ES-I3 (cell line): Measurements from ENCODE around the gene RBM48.
"Not testable (repeated sequence)": the region's sequence is repeated elsewhere in the genome, so short reads cannot be mapped to it uniquely, and the experiment has no call there.

Source experiments
- H3K36me3 ChIP-seq: 2 replicates; pipeline ENCODE4 v1.6.1; 2013; ENCODE audit warnings: mild to moderate bottlenecking, low read length, control low read depth, moderate library complexity; ENCODE audit not compliant: insufficient read depth
- H3K4me1 ChIP-seq: 2 replicates; pipeline ENCODE4 v1.6.1; 2013; ENCODE audit warnings: mild to moderate bottlenecking, control low read depth, low read length; ENCODE audit not compliant: insufficient read depth
- H3K9ac ChIP-seq: 2 replicates; pipeline ENCODE4 v1.6.1; 2013; ENCODE audit warnings: low read depth, mild to moderate bottlenecking, low read length, moderate library complexity
- H3K9me3 ChIP-seq: 2 replicates; pipeline ENCODE4 v1.6.1; 2013; ENCODE audit warnings: mild to moderate bottlenecking, low read length, moderate library complexity; ENCODE audit not compliant: control insufficient read depth, insufficient read depth

RBM48 gene

DNA sequence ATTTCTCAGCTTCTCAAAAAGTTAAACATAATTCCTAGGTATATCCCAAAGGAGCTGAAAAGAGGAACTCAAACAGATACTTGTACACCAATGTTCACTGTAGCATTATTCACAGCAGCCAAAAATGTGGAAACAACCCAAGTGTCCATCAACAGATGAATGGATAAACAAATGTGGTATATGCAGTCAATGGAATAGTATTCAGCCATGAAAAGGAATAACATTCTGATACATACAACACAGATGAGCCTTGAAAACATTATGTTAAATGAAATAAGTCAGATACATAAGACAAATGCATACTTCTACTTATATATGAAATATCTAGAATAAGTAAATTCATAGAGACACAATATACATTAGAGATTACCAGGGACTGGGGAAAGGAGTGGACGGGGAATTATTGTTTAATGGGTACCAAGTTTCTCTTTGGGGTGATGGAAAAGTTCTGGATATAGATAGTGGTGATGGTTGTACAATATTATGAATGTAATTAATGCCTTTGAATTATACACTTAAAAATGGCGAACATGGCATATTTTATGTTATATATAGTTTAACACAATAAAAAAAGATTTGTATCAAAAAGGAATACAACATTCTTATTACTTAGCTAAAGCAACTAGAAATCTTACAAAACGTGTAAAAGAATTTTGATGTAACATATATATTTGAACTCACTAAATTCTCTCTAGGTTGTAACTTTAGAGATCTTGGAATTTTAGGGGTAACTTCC is 15.3 kb upstream of the RBM48 start:
- Histone ChIP-seq H3K9me3 (no peaks in the 10 kb centered on the region), H3K9ac (no peak overlapping the region), H3K4me1 (no peaks in the 10 kb centered on the region), H3K36me3 (peaks cover 5% of the 10 kb centered on the region)

DNA sequence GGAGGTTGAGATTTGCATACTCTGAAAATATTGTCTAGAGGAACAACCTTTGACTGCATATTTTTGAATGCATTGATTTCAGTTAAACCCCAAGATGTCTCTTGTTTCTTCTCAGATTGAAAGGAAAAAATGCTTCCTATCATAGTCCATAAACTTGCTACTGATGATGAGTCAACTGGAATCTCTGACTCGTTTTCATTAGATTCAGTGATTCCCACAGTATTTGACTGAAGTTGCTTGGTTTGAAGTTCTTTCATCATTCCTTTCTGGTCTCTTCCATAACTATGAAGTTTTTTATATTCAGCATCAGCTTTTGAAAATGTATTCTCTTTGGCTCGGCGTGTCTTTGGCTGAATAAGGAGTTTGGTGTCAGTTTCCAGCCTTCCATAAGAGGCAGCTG is 11.0 kb upstream of the RBM48 start:
- no peak overlapping the region for H3K9ac ChIP-seq
- H3K4me1 ChIP-seq, result no peaks in the 10 kb centered on the region
- peaks cover 5% of the 10 kb centered on the region for H3K36me3 ChIP-seq
- H3K9me3 ChIP-seq, result no peaks in the 10 kb centered on the region

DNA sequence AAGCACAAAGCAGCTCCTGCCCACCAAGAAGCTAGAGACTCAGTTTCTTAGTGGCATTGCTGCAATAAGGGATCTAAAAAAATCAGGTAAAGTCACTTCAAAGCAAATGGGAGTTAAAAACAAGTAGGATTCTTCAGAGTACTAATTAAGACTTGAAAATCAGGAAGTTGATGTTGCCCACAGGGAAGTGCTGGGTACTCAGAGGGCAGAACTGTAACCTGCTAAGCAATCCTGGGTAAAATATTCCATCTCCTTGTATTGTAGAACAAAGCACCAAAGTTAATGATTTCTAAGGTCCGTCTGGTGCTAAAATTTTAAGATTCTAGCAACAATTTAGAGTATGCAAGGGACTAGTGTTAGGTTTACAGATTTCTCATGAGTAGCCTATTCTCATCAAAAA is 8.6 kb upstream of the RBM48 start:
- Histone ChIP-seq H3K4me1 (no peaks in the 10 kb centered on the region), H3K9me3 (no peaks in the 10 kb centered on the region), H3K9ac (no peak overlapping the region), H3K36me3 (peaks cover 2% of the 10 kb centered on the region; the same call in 1 of the 2 replicates)

DNA sequence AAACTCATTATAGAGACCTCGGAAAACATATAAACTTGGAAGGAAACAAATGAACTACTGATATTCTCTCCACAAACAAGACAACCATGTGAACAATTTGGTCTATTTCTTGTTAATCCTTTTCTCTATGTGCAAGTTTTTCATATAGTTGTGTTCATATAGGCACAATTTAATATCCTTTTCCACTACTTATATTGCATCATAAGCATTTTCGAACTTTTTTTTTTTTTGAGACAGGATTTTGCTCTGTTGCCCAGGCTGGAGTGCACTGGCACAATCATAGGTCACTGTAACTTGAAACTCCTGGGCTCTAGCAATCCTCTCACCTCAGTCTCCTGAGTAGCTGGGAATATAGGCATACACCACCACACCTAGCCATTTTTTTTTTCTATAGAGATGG is 5.5 kb upstream of the RBM48 start:
- Histone ChIP-seq H3K36me3 (no peaks in the 10 kb centered on the region), H3K9me3 (no peaks in the 10 kb centered on the region), H3K4me1 (peaks cover 5% of the 10 kb centered on the region; the same call in 1 of the 2 replicates), H3K9ac (no peak overlapping the region)

DNA sequence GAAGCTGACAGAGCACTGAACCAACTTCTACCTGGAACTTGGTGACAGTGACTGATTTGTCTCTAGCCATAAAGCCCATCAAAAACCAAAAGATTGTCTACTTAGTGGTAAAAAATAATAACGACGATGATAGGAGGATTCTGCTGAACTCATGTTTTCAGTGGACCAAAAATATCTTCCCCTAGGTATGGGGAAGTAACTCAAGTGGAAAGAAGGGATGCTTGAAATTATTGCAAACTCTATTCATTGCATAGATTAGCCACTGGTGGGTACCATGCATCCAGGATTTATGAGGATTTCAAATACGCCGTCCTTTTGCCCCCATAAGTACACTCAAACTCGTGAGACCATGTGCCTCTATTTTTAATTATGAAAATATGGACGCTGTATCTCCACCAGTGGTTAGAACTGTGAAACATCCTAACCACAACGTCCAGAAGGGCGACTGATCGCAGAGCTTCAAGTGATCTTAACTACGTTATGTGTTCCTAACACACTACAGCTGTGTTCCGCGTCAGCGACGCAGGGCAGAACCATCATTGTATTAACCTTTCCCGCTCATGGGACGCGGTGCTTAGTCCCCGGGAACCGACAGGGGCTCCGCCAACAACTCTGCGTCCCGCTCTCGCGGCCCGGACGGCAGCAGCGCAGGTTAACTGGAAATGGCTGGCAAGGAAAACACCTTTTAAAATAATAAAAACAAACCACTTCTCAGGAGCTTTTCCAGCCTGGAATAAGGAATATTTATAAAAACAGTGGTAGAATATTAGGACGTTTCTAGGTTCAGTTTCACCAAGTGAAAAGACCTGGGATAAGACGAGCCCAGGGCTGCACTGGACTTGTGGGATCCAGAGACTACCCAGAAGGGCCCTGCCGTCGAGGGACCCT is 1.1 kb upstream of the RBM48 start:
- peaks cover 6% of the 10 kb centered on the region; the same call in 1 of the 2 replicates for H3K36me3 ChIP-seq
- H3K4me1 ChIP-seq, result peaks cover 5% of the 10 kb centered on the region; the same call in 1 of the 2 replicates
- H3K9ac ChIP-seq, result peak overlapping the region; percentile 82
- H3K9me3 ChIP-seq, result no peaks in the 10 kb centered on the region

DNA sequence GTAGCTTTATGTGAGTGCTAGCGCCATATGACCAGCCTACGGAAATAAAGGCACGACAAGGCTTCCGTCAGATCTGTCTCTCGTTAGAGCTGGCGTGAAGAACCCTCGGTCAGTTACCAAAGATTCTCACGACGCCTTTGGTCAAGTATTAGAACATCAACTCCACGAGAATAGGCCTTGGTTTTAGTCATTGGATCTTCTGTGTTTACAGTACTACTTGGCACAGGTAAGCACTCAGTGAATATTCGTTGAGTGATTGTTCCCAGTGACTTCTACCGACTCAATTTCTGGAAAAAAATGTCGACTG is 316 bp downstream of the RBM48 start:
- peak overlapping the region; percentile 96 for H3K9ac ChIP-seq
- no peaks in the 10 kb centered on the region for H3K9me3 ChIP-seq
- peaks cover 5% of the 10 kb centered on the region; the same call in 1 of the 2 replicates for H3K4me1 ChIP-seq
- H3K36me3 ChIP-seq, result peaks cover 6% of the 10 kb centered on the region

DNA sequence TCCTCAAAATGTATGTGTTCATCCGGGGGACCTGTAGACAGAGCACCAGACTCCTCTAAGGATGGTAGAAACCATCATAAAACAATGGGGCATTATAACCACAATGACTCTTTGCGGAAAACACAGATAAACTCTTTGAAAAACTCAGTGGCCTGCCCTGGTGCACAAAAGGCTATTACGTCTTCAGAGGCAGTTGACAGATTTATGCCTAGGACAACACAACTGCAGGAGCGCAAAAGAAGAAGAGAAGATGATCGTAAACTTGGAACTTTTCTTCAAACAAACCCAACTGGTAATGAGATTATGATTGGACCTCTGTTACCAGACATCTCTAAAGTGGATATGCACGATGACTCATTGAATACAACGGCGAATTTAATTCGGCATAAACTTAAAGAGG is 6.0 kb downstream of the RBM48 start:
- peaks cover 12% of the 10 kb centered on the region for H3K36me3 ChIP-seq
- H3K9me3 ChIP-seq, result no peaks in the 10 kb centered on the region
- no peaks in the 10 kb centered on the region for H3K4me1 ChIP-seq
- H3K9ac ChIP-seq, result no peak overlapping the region

DNA sequence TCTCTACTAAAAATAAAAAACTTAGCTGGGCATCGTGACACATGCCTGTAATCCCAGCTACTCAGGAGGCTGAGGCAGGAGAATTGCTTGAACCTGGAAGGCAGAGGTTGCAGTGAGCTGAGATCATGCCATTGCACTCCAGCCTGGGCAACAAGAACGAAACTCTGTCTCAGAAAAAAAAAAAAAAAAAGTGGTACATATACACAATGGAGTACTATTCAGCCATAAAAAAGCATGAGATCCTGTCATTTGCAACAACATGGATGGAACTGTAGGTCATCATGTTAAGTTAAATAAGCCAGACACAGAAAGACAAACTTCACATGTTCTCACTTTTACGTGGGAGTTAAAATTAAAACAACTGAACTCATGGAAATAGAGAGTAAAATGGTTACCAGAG is 14.9 kb downstream of the RBM48 start:
- H3K36me3 ChIP-seq, H3K4me1 ChIP-seq, H3K9ac ChIP-seq, H3K9me3 ChIP-seq: not testable (repeated sequence)

DNA sequence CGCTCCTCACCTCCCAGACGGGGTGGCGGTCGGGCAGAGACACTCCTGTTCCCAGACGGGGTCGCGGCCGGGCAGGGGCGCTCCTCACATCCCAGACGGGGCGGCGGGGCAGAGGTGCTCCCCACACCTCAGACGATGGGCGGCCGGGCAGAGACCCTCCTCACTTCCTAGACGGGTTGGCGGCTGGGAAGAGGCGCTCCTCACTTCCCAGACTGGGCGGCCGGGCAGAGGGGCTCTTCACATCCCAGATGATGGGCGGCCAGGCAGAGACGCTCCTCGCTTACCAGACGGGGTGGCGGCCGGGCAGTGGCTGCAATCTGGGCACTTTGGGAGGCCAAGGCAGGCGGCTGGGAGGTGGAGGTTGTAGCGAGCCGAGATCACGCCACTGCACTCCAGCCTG is 16.5 kb downstream of the RBM48 start:
- not testable (repeated sequence) for H3K4me1 ChIP-seq, H3K9me3 ChIP-seq, H3K36me3 ChIP-seq, H3K9ac ChIP-seq

DNA sequence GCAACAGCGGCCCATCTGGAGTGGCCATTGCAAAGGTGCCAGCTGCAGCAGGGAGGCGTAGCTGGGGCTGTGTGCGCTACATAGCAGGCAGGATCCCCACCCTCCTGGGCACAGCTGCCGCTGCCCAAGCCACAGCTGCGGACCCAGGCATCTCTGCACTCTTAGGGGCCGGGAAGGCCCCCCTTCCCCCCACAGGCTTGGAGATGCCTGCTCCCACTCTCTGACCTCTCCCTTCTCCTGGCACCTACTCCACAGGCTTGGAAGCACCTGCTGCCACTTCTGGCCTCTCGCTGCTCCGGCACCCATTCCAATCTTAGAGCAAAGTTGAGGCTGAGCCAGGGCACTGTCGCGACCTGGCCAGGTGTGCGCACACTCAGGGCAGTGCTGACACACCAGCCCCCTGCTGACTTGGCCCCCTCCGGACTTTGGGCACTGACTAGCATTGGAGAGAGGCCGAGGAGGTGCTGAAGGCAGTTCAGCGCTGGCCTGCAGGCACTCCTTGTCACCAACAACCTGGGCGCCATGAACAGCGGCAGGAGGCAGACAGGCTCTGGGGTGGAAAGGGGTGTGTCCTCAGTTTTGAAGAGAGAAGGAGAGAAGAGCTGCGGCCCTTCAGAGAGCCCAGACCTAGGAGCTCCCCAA is 18.4 kb downstream of the RBM48 start:
- H3K36me3 ChIP-seq, result no peaks in the 10 kb centered on the region
- no peaks in the 10 kb centered on the region for H3K4me1 ChIP-seq
- H3K9me3 ChIP-seq, result no peaks in the 10 kb centered on the region
- no peak overlapping the region for H3K9ac ChIP-seq

DNA sequence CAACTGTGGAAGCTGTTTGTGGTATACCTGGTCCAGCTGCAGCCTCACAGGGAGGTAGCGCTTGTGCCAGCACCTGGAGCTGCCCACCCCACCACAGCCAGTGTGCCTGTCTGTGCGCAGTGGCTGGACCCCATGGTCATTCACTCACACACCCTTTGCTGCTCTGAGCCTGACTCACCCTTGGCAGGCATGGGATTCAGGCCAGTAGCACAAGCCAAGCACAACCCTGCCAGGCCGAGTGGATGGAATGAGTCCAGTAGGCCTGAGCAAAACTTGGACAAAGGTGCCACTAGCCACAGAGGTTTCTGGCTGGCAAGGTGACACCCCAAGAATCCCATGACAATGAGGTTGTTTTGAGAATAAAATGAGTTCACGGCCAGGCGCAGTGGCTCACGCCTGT is 19.0 kb downstream of the RBM48 start:
- Histone ChIP-seq H3K9ac (no peak overlapping the region), H3K36me3 (no peaks in the 10 kb centered on the region), H3K9me3 (no peaks in the 10 kb centered on the region), H3K4me1 (no peaks in the 10 kb centered on the region)

DNA sequence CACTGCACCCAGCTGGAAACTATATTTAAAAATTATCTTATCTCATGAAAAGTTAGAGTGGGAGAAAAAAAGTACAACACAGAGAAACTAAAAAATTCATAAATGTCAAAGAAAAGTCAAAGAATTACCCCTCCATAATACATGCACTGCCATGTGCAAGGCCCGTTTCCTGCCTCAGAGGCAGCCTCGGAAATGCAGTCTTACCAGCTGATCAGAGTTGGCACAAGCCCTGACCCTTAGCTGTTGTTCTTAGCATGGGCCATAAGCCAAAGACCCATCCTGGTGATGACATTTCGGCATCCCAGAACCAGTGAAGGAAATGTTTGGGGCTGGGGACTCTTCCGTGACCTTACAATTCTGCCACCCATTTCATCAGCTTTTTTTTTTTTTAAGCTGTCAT is 21.6 kb downstream of the RBM48 start:
- H3K4me1 ChIP-seq, result no peaks in the 10 kb centered on the region

DNA sequence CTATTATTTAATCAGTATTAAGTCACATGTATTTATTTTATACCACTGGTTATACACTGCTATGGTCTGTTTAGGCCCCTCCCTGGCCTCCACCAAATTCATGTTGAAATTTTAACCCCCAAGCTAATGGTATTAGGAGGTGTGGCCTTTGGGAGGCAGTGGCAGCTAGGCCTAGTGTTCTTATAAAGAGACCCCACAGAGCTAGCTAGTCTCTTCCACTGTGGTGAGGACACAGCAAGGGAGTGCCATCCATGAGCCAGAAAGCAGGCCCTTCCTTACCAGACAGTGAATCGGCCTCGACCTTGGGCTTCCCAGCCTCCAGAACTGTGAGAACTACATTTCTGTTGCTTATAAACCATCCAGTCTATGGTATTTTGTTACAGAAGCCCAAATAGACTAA is 28.7 kb downstream of the RBM48 start:
- H3K36me3 ChIP-seq, result no peaks in the 10 kb centered on the region
- no peaks in the 10 kb centered on the region for H3K4me1 ChIP-seq
- no peak overlapping the region for H3K9ac ChIP-seq
- H3K9me3 ChIP-seq, result no peaks in the 10 kb centered on the region

More for the DNA sequence above, 21.6 kb downstream of the RBM48 start:
- H3K36me3 ChIP-seq, result no peaks in the 10 kb centered on the region
- no peaks in the 10 kb centered on the region for H3K9me3 ChIP-seq
- H3K9ac ChIP-seq, result no peak overlapping the region

DNA sequence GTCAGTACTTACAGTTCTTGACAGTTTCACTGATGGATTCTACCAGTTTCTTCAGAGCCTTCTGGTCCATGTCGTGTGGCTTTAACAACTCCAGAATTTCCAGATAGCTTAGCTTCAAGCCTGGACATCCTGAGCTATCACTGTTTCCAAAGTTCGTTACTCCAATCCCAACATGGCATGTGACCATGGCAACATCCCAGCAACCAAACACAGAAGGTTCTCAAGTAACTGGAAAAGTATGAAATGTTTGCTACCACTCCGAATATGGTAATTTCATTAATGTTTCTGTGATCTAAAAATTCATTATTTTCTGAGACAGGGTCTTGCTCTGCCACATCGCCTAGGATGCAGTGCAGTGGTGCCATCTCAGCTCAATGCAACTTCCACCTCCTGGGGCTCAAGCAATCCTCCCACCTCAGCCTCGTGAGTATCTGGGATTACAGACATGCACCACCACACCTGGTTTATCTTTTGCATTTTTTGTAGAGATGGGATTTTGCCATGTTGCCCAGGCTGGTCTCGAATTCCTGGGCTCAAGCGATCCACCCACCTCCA is 29.3 kb downstream of the RBM48 start:
- H3K36me3 ChIP-seq, result no peaks in the 10 kb centered on the region
- H3K9ac ChIP-seq, result no peak overlapping the region
- no peaks in the 10 kb centered on the region for H3K9me3 ChIP-seq
- H3K4me1 ChIP-seq, result no peaks in the 10 kb centered on the region
